Epithelial cell of proximal tubule (primary cell): Measurements from ENCODE around the gene UGP2. TPM values are rescaled to one million over a fixed set of nuclear protein-coding genes. Genes with fewer than 3 reads are reported as not detected.
"Not testable (repeated sequence)": the region's sequence is repeated elsewhere in the genome, so short reads cannot be mapped to it uniquely, and the experiment has no call there.

Experiments
- DNase-seq: peaks from one replicate; pipeline ENCODE4 v3.0.0-alpha.2; 2011; ENCODE audit warnings: low read depth
- H3K4me3 ChIP-seq: 2 replicates; pipeline ENCODE4 v1.5.1; 2011; ENCODE audit warnings: low read depth, mild to moderate bottlenecking, low read length
- CTCF ChIP-seq: conservative IDR thresholded peaks from 2 replicates; pipeline ENCODE4 v1.5.1; 2012; ENCODE audit warnings: low read depth, mild to moderate bottlenecking, low read length
- total RNA-seq: library from RNA; depleted of rRNA; stranded (reverse); fragments of >200 nt; gene quantifications from 2 replicates; pipeline ENCODE4 v1.2.3, GENCODE V29; 2015

The UGP2 gene
- total RNA-seq, result 72.6 and 107 TPM in 2 replicates

GRCh38 chr2:63841254-63842022 is at the start of gene UGP2:
Gene UGP2, plus strand, starts transcription at chr2:63841896. Its CDS starts 290 bp downstream, at chr2:63842186.
- TF ChIP-seq CTCF, result peak; percentile 2
- H3K4me3 ChIP-seq, result peak within 1 kb of the TSS; percentile 68
- DNase-seq, result no peak

GRCh38 chr2:63792530-63792929 is 49.2 kb upstream of the UGP2 start:
- DNase-seq, result peak; percentile 51
- no peak for TF ChIP-seq CTCF
- no peak overlapping the region for H3K4me3 ChIP-seq

- no peak overlapping the region for H3K4me3 ChIP-seq
- no peak for TF ChIP-seq CTCF
- DNase-seq, result no peak
Observed at GRCh38 chr2:63796366-63796765, 45.3 kb upstream of the UGP2 start.

- no peak overlapping the region for H3K4me3 ChIP-seq
- TF ChIP-seq CTCF, result no peak
- DNase-seq, result no peak
Observed at GRCh38 chr2:63796796-63797195, 44.9 kb upstream of the UGP2 start.

GRCh38 chr2:63801455-63801854 is 40.2 kb upstream of the UGP2 start:
- no peak for TF ChIP-seq CTCF
- DNase-seq, result no peak
- no peak overlapping the region for H3K4me3 ChIP-seq

- TF ChIP-seq CTCF, result no peak
- H3K4me3 ChIP-seq, result no peak overlapping the region
- DNase-seq, result no peak
Observed at GRCh38 chr2:63805412-63805811, 36.3 kb upstream of the UGP2 start.

- H3K4me3 ChIP-seq, DNase-seq: not testable (repeated sequence)
Observed at GRCh38 chr2:63808036-63808435, 33.7 kb upstream of the UGP2 start.

GRCh38 chr2:63808911-63809310 is 32.8 kb upstream of the UGP2 start:
- not testable (repeated sequence) for DNase-seq, H3K4me3 ChIP-seq
